Measurements from ENCODE around the gene TLE3. TPM values are rescaled to one million over a fixed set of nuclear protein-coding genes. Genes with fewer than 3 reads are reported as not detected.

The TLE3 gene
- total RNA-seq, 1 experiment from 2014 or later = 98.2 TPM

GRCh38 chr15:70055601-70056051, 42.1 kb downstream of the TLE3 start:
- Histone ChIP-seq H3K79me2 (ENCODE audit: insufficient read depth, low read length) (no peaks in the 10 kb centered on the region), H3K14ac (ENCODE audit: insufficient read depth, low read length) (no peak overlapping the region), H2BK20ac (ENCODE audit: low read depth, low read length, poor library complexity, severe bottlenecking) (no peak overlapping the region), H2BK15ac (ENCODE audit: low read depth, low read length) (no peak overlapping the region), H2BK12ac (ENCODE audit: insufficient read length, low read depth, low read length) (no peak overlapping the region), H3K56ac (ENCODE audit: insufficient read length, low read depth, low read length) (no peak overlapping the region), H3K9ac (ENCODE audit: extremely low read depth, insufficient read length, low read length) (no peak overlapping the region), H4K8ac (replicated peaks; ENCODE audit: insufficient read length, low read depth, low read length) (no peak overlapping the region), H4K91ac (ENCODE audit: insufficient read length, low read depth, low read length) (no peak overlapping the region), H3K4me2 (ENCODE audit: insufficient read depth, insufficient read length, low read length) (no peak overlapping the region), H3K23ac (ENCODE audit: insufficient read length, low read depth, low read length) (no peak overlapping the region), H2AFZ (ENCODE audit: low read length) (no peak overlapping the region), H4K5ac (ENCODE audit: insufficient read length, low read depth, low read length) (no peak overlapping the region), H3K23me2 (ENCODE audit: insufficient read length, low read depth, low read length, poor library complexity, severe bottlenecking) (no peaks in the 10 kb centered on the region), H4K20me1 (ENCODE audit: control insufficient read depth, insufficient read depth, insufficient read length) (no peaks in the 10 kb centered on the region), H2BK5ac (ENCODE audit: insufficient read length, low read length) (no peak overlapping the region), H3K27ac (ENCODE audit: insufficient read length, low read depth, low read length) (no peak overlapping the region), H3K27me3 (ENCODE audit: insufficient read depth, low read length) (no peaks in the 10 kb centered on the region), H2AK5ac (ENCODE audit: insufficient read length, low read length) (no peak overlapping the region), H3K18ac (ENCODE audit: insufficient read length, low read depth, low read length) (no peak overlapping the region), H3K9me3 (ENCODE audit: control insufficient read depth, low read depth, low read length) (no peaks in the 10 kb centered on the region), H2BK120ac (ENCODE audit: low read depth, low read length, poor library complexity, severe bottlenecking) (no peak overlapping the region), H3K79me1 (ENCODE audit: insufficient read depth, low read depth, low read length, poor library complexity, severe bottlenecking) (no peaks in the 10 kb centered on the region), H3K4ac (ENCODE audit: low read depth, low read length) (no peak overlapping the region), H3K4me1 (ENCODE audit: insufficient read depth, low read length) (no peaks in the 10 kb centered on the region), H3T11ph (ENCODE audit: low read length) (no peak overlapping the region)
- Mint-ChIP-seq H3K36me3 (ENCODE audit: insufficient read depth in 1 of 3, low read depth in 3 of 3) (peaks cover 50 to 93% (median 92%) of the 10 kb centered on the region in 3 experiments), H3K9me3 (no peaks in the 10 kb centered on the region), H3K27me3 (ENCODE audit: low read depth) (peaks cover 2% of the 10 kb centered on the region; the same call in 1 of the 2 replicates), H3K4me1 (no peaks in the 10 kb centered on the region), H3K27ac (no peak overlapping the region), H3K4me3 (no peak overlapping the region)
- no peak for TF ChIP-seq CTCF (conservative IDR thresholded peaks at IDR 0.05)
- no CpG with 5 or more reads among the region's 9 CpGs for WGBS (ENCODE audit: extremely low coverage, insufficient read length, low lambda C conversion rate)
- no peak for DNase-seq

Data from H9 (cell line).